HL-60/S4 (cell line): Measurements from ENCODE around the gene STK35.

Experiments
- in situ Hi-C: fragments of 300-500 bp; cut with MboI; formaldehyde crosslinking; loops from 2 replicates; pipeline ENCODE4 v1.14.3; 2022; ENCODE audit warnings: low sequenced_read_pairs

STK35 gene

DNA sequence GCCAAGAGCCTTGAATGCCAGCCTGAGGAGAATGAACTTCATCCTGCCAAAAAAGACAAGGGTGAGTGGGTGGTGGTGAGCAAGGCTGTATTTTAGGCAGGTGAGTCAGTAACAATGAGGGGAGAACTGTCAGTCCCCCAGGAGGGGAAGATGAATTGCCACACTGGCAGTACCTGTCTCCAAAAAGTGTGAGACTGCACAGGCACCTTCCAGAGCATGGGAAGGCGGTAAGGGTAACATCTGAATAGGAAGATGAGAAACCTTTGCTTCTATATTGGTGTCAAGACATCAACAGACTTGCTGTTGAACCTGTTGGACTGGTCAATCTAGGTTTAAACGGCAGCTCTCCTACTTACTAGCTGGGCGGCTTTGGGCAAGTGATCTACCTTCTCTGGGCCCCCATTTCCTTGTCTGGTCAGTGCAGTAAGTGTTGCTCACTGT lies 30.9 kb downstream of the STK35 start:
- in situ Hi-C loops, result no loop called here

- in situ Hi-C loops, result no loop called here
Measured at GRCh38 chr20:2133318-2134183, 31.9 kb downstream of the STK35 start.

DNA sequence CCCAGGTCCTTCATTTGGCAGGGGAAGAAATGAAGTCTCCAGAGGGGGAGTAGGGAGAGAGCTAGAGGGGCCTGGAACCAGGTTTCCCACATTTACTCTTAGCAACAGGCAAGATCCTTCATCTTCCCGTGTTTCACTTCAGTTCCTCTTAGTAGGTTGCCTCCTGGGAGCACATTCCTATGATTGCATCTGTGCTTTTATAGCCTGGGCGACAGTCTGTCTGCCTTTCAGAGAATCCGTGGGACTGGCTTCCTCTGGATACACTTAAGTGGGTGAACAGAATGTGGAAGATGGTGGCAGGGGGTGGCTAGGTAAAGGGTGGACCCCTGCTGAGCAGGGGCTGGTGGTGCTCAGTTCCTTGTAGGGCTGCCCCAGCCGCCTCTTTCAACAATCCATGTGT lies 33.4 kb downstream of the STK35 start:
- in situ Hi-C loops, result no loop called here

DNA sequence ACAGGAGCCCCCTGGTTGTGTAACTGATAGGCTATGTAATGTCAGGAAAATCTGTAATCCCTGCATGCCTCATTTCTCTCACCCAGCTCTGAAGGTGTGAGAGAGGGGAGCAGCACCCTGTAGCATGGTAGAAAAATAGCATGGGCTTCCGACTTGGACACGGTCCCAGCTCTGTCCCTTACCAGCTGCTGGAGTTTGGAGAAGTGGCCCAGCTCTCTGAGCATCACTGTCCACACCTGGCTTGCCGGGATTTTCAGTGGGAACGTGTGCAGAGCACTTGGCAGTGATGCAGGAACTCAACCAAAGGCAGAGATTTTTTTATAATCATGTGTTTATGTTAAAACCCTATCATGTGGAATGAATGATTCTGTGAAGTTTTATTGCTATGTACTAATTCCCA lies 34.6 kb downstream of the STK35 start:
- in situ Hi-C loops, result no loop called here

DNA sequence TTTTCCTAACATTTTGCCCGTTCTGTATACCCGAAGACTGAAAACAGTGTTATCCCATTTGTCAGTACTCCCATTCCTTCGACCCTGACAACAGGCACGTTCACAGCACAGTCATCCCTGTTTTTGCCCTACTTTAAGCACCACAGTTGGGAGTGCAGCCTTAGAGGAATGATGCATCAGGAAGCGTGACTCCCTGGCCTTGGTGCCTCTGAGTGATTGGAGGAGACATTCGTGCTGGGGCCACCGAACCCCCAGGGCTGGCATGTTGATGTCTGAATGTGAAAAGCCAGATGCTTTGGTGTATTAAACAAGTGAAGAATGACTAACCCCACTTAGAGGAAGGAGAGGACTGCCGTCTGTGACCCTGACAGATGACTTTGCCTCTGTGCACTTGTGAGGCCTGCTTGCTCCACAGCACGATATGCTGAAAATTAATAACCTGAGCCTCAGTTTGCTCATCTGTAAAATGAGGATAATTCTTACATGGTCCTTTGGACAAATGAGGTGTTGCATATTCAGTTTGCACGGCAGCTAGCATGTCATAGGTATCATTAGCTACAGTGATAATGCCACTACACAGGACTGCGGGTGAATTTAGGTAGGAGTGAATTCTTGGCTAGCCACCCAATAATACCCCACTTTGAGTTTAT lies 36.0 kb downstream of the STK35 start:
- in situ Hi-C loops, result no loop called here

DNA sequence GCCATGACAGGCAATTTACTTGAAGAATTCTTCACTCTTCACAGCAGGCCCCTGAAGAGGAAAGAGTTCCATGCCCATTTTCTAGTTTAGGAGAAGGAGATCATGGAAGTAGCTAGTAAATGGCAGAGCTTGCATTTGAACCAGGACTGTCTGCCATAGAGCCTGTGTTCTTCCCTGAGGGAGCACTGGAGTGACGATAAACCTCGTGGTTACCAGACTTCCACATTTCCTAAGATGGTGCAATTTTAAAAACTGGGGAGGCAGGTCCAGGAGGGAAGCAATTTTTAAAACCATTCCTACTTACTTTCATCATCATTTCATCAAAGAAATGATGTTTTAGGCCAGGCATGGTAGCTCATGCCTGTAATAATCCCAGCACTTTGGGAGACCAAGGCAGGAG lies 36.8 kb downstream of the STK35 start:
- in situ Hi-C loops, result no loop called here

DNA sequence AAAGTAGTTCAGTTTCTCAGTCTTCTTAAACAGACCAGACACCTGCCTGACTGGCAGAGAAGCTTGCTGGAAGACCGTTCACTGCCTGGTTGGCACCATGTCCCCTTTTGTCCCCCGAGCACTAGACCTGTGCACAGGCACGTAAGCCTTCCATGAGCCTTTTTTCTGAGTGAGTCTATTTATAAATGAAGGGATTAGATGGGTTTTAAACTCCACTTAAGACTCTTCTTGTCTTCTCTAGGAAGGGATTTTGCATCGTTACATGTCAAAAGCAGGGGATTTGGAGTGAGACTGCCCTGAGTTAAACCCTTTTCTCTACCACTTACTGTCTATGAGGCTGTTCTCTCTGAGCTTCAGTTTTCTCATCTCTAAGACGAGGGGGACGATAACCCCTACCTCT lies 37.6 kb downstream of the STK35 start:
- in situ Hi-C loops, result no loop called here

- in situ Hi-C loops, result no loop called here
Measured at GRCh38 chr20:2139736-2140135, 38.1 kb downstream of the STK35 start.

- in situ Hi-C loops, result no loop called here
Measured at GRCh38 chr20:2140561-2140960, 38.9 kb downstream of the STK35 start.

DNA sequence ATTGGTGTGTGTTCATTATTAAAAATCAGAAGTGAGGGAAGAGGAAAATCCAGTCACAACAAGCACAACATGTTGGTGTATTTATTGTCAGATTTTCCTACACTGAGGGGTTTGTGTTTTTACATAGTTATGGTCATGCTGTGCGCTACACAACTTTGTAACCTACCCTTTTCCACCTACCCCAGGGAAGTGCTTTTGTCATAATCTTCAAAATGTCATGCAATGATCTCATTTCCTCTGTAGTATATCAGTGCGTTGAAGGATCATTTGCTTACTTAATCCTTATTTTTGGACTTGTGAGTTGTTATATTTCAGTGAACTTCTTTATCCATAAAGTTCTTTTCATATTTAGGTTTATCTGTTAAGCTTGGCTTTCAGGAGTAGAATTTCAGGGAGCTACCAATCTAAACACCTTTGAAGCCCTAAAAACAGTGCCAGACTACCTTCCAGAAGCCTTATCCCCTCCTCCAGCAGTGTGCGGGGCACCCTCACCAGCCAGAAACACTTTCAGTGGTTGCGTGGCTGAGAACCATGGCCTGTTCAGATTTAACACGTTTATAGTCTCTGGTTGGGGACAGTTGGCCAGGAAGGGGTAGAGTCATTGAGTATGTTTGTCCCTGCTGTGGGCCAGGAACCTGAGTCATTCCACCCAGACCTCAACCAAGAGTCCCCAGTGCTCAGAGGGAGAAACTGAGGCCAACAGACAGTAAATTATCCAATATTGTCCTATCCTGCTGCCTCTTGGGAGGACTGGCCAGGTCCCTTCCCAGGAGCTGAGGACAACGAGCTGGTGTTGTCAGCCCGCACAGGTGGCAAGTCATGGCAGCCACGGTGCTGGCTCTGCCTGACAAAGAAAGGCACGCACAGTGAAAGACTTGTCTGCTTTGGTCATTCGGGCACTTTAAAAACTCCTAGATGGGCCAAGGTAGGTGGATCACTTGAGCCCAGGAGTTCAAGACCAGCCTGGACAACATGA lies 40.3 kb downstream of the STK35 start:
- in situ Hi-C loops, result no loop called here

GRCh38 chr20:2142649-2143048 lies 41.0 kb downstream of the STK35 start:
- in situ Hi-C loops, result no loop called here

- in situ Hi-C loops, result no loop called here
Measured at GRCh38 chr20:2143594-2143993, 42.0 kb downstream of the STK35 start.

DNA sequence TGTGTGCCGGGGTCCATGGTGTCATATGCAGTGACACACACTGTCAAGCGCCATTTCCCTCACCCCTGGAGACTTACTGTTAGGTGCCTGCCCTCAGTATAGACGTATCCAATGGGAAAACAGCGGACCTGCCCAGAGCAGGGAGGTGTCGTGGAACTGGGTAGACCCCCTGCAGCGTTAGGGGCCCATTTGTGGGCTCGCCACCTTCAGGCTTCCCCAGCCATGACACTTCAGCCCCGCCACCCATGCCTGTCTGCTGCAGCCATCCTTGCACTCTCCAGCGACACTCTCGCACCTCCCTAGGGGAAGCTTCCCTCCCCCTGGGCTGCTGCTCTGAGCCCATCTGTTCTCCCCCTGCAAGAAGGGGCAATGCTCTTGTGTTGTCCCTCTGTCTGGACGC lies 43.2 kb downstream of the STK35 start:
- in situ Hi-C loops, result no loop called here

DNA sequence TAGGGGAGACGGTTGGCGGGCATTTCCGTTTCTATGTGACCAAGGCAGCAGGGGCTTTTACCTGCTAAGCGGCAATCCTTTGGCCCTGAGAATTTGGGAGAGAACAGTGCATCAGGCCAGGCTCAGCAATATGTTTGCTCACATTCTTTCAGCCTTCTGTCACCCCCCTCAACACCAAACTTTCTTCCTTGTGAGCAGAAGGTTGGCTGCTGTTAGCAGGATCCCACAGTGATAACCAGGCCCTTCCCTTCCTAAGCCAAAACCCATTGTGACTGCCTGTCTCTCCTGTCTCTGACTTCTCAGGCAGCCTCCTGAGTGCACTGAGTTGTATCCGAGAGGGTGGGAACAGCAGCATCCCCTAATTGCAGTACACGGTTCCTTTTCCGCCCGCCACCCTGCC lies 43.7 kb downstream of the STK35 start:
- in situ Hi-C loops, result no loop called here

DNA sequence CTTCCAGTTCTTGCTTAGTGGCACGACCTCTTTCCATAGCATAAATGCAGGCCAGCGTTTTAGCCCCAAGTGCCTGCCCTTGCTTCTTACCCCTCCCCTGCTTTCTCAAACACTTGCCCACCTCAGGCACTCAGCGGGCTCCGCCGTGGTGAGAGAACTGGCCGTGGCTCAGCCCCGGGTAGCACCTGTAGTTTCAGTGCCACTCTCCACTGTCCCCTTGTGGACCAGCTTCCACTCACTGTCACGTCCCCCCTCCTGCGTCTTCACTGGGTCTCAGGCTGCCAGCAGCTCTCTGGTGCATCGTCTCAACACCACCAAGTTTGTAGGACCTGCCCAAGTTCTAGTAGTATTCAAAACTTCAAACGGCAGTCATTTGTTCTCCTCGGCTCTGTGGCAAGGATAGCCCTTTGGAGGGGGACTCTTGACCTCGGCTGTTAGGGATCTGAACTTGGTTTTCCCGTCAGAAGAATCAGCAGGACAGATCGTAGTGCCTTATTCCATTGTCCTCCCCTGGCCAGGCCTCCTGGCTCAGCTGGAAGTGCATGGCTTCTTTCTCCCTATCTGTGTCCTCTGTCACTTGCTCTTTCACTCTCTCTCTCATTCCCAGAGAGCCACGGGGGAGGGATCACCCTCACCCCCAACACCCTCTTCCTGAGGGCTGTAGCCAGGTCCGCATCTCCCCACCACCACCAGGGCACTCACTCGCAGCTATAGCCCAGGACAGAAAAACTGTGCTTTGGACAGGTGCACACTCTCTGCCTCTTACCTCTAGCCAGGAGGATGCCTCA lies 44.6 kb downstream of the STK35 start:
- in situ Hi-C loops, result no loop called here

GRCh38 chr20:2149507-2149906 lies 47.9 kb downstream of the STK35 start:
- in situ Hi-C loops, result no loop called here

DNA sequence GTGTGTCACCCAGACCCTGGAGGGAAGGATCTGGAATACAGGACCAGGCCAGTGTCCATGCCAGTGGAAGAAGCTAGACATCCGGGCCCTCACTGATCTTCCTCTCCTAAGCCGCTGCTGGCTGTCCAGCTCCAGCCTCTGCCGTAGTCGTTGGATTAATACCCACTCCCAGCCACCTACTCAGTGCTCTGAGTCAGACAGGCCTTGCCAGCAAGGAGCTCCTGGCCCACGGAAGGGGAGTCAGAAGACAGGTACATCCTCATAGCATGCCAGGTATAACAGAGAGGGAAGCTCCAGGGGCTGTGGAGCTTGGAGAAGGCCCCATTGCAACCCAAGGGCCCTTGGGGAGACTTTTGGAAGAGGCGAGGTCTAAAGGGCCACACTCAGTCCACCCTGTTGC lies 49.0 kb downstream of the STK35 start:
- in situ Hi-C loops, result no loop called here

DNA sequence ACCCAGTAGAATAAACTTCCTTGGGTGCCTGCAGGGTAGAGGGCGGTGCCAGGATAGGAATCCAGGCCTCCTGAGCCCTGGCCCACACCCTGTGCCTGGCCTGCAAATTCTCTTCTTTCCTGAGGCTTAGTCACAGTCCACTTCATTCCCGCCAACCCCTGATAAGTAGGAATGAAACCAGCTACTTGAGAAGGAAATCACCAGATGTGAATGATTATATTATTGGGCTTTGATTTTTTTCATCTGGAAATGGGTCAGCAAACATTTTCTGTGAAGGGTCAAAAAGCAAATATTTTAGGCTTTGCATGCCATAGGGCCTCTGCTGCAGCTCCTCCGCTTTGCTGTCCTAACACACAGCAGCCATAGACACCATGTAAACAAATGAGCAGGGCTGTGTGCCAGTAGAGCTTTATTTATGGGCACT lies 50.2 kb downstream of the STK35 start:
- in situ Hi-C loops, result no loop called here

DNA sequence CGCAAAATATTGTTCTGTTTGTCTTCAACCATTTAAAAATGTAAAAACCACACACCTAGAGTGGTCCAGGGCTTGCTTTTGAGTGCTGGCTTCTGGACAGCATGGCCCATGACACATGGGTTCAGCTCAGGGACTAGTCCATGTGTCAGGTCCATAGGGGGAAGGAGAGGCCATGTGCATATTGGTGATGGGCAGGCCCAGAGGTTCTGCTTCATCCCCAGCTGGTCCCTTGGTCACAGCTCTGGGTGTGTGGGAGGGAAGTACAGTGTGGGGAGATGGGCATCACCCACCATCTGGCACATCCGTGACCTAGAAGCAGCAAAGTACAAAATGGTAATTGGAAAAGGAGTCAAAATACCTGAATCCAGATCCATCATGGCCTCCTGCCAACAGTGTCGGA lies 50.7 kb downstream of the STK35 start:
- in situ Hi-C loops, result no loop called here

- in situ Hi-C loops, result no loop called here
Measured at GRCh38 chr20:2153326-2153725, 51.7 kb downstream of the STK35 start.
